Stomach (tissue), 9 donors: ENCODE data around the gene KMT2E. TPM values are rescaled to one million over a fixed set of nuclear protein-coding genes. Genes with fewer than 3 reads are reported as not detected.

ENCODE experiments used
- DNase-seq, 2 donors: peaks; one replicate each; pipeline versions ENCODE4 v3.0.0 to v3.0.0-alpha.2; 2013 to 2019
- H3K27ac ChIP-seq, 5 donors: fragments of 200-600 bp in 4 of 5; sonication (generic) in 4 of 5; one replicate each; pipeline ENCODE4 v1.5.1; 2013 to 2019; ENCODE audit warnings: mild to moderate bottlenecking in 1 of 5, moderate library complexity in 1 of 5
- H3K27me3 ChIP-seq, 3 donors: fragments of 200-600 bp; sonication (generic); one replicate each; pipeline ENCODE4 v1.5.1; 2017 to 2019; ENCODE audit warnings: mixed run types in 1 of 3
- H3K36me3 ChIP-seq, 4 donors: fragments of 200-600 bp; sonication (generic); 1 replicate in 3 of 4; 2 replicates in 1 of 4; pipeline ENCODE4 v1.5.1; 2016 to 2019
- H3K4me1 ChIP-seq, 4 donors: fragments of 200-600 bp; sonication (generic); one replicate each; pipeline ENCODE4 v1.5.1; 2016 to 2019
- H3K4me3 ChIP-seq, 4 donors: fragments of 200-600 bp; sonication (generic) in 3 of 4; one replicate each; pipeline ENCODE4 v1.5.1; 2016 to 2019; ENCODE audit warnings: mild to moderate bottlenecking in 1 of 4
- H3K9me3 ChIP-seq, 4 donors: fragments of 200-600 bp; sonication (generic); one replicate each; pipeline ENCODE4 v1.5.1; 2016 to 2019
- EP300 ChIP-seq: sonication (generic); formaldehyde crosslinking; IDR thresholded peaks from one replicate; pipeline ENCODE4 v1.6.1; 2017; ENCODE audit warnings: antibody characterized with exemption
- POLR2A ChIP-seq, 4 donors: fragments of 450-650 bp; IDR thresholded peaks; one replicate each; pipeline ENCODE4 v1.6.1; 2016; ENCODE audit warnings: antibody characterized with exemption in 4 of 4, control low read depth in 2 of 4, mild to moderate bottlenecking in 1 of 4, moderate library complexity in 1 of 4
- POLR2AphosphoS5 ChIP-seq, 3 donors: sonication (generic); formaldehyde crosslinking; IDR thresholded peaks; one replicate each; pipeline ENCODE4 v1.6.1; 2016; ENCODE audit warnings: antibody characterized with exemption in 3 of 3
- WGBS, 5 donors: extraction: QIAGEN DNeasy Blood & Tissue Kit in 3 of 5; methylation state at CpG; one replicate each; pipeline versions ENCODE4 v1.1.5 to v1.1.7; 2013 to 2018; 5-methylcytosine and 5-hydroxymethylcytosine counted together
- intact Hi-C: fragments of 100-400 bp; cut with DNase I; formaldehyde crosslinking; loops from one replicate; pipeline ENCODE4 v1.15.1; 2023; ENCODE audit warnings: low total_unique reads
- polyA plus RNA-seq, 3 donors: library from polyadenylated mRNA; stranded (reverse); fragments of 200-250 nt; gene quantifications; one replicate each; pipeline ENCODE4 v1.2.3, GENCODE V29; 2013
- total RNA-seq, 5 donors: library from RNA; depleted of rRNA; stranded (reverse); fragments of >200 nt; gene quantifications; one replicate each; pipeline versions ENCODE4 v1.1.0 to v1.2.3, GENCODE V29; 2014 to 2016
- TF ChIP-seq, protein P1 (sequence below), 7 experiments: fragments of 450-650 bp in 4 of 7; fragments of 200-600 bp in 3 of 7; sonication (generic) in 3 of 7; IDR thresholded peaks; one replicate each; pipeline ENCODE4 v1.5.1; 2016 to 2019; ENCODE audit warnings: antibody characterized with exemption in 7 of 7, control low read depth in 2 of 7, mild to moderate bottlenecking in 1 of 7
- donor health status: healthy with polysubstance abuse.
- donor health status: Bipolar disorder and iron deficiency.
- donor health status: healthy.

Gene KMT2E
- total and polyA plus RNA-seq, 8 donors, result 9.4 to 330 (median 67.7) TPM

DNA sequence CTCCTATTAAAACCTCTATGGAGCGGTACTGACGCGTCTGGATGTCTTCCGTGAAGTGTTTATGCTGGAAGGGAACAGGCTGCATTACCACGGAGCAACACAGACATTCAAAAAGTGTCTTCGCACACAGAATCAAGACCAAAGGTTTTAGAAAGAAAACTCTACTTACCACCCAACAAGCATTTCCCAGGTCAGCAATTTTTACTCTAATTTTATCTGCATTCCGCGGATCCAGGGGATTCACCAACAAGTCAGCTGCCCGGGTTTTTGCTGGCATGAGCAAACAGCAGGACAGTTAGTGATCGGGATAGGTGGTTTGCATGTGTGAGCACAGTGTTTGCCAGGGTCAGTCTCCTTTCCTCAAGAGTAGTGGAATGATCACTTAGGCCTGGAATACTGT lies 118.8 kb downstream of the KMT2E start:
- Histone ChIP-seq H3K4me1 (peaks cover 0 to 9% (median 4%) of the 10 kb centered on the region in 4 donors), H3K9me3 (no peaks in the 10 kb centered on the region), H3K27me3 (no peaks in the 10 kb centered on the region), H3K36me3 (peaks cover 16 to 77% (median 31%) of the 10 kb centered on the region in 4 donors), H3K27ac (no peak overlapping the region), H3K4me3 (no peak overlapping the region)
- DNase-seq, result no peak
- intact Hi-C loops, result no loop called here
- TF ChIP-seq, protein P1, sequence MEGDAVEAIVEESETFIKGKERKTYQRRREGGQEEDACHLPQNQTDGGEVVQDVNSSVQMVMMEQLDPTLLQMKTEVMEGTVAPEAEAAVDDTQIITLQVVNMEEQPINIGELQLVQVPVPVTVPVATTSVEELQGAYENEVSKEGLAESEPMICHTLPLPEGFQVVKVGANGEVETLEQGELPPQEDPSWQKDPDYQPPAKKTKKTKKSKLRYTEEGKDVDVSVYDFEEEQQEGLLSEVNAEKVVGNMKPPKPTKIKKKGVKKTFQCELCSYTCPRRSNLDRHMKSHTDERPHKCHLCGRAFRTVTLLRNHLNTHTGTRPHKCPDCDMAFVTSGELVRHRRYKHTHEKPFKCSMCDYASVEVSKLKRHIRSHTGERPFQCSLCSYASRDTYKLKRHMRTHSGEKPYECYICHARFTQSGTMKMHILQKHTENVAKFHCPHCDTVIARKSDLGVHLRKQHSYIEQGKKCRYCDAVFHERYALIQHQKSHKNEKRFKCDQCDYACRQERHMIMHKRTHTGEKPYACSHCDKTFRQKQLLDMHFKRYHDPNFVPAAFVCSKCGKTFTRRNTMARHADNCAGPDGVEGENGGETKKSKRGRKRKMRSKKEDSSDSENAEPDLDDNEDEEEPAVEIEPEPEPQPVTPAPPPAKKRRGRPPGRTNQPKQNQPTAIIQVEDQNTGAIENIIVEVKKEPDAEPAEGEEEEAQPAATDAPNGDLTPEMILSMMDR (IDR thresholded peaks at IDR 0.05), result no peak
- no peak for TF ChIP-seq POLR2AphosphoS5 (IDR thresholded peaks at IDR 0.05)
- no peak for TF ChIP-seq EP300
- TF ChIP-seq POLR2A (IDR thresholded peaks at IDR 0.05), result no peak
- WGBS, 5 donors, result 90 to 97% (median 93%) methylated on average over 10 of the region's 10 CpGs

DNA sequence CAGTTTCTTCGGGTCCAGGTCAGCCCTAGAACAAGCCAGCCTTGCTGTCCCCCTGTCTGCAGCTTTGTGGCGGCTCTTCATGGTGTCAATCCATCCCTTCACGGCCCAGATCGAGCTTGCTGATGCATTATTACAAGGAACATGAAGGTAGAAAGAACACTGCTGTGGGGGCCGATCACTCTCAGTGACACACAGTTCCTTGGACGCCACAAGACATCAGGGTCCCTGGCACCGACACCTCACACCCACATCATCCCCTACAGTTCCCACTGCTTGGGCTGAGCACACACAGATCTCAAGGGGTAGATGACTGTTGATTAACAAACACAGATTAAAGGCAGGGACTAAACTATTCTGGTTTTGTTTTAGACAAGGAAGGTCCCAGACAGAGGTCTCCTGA lies 119.4 kb downstream of the KMT2E start:
- DNase-seq, result no peak
- no peaks in the 10 kb centered on the region for H3K9me3 ChIP-seq
- intact Hi-C loops, result no loop called here
- peaks cover 16 to 77% (median 35%) of the 10 kb centered on the region in 4 donors for H3K36me3 ChIP-seq
- H3K4me1 ChIP-seq, result peaks cover 0 to 9% (median 4%) of the 10 kb centered on the region in 4 donors
- H3K27ac ChIP-seq, result no peak overlapping the region
- H3K4me3 ChIP-seq, result no peak overlapping the region
- TF ChIP-seq EP300, result no peak
- TF ChIP-seq POLR2A (IDR thresholded peaks at IDR 0.05), result no peak
- no peak for TF ChIP-seq POLR2AphosphoS5 (IDR thresholded peaks at IDR 0.05)
- TF ChIP-seq, protein P1 (IDR thresholded peaks at IDR 0.05), result no peak
- 90 to 96% (median 95%) methylated on average over 7 of the region's 7 CpGs for WGBS, 5 donors
- no peaks in the 10 kb centered on the region for H3K27me3 ChIP-seq

DNA sequence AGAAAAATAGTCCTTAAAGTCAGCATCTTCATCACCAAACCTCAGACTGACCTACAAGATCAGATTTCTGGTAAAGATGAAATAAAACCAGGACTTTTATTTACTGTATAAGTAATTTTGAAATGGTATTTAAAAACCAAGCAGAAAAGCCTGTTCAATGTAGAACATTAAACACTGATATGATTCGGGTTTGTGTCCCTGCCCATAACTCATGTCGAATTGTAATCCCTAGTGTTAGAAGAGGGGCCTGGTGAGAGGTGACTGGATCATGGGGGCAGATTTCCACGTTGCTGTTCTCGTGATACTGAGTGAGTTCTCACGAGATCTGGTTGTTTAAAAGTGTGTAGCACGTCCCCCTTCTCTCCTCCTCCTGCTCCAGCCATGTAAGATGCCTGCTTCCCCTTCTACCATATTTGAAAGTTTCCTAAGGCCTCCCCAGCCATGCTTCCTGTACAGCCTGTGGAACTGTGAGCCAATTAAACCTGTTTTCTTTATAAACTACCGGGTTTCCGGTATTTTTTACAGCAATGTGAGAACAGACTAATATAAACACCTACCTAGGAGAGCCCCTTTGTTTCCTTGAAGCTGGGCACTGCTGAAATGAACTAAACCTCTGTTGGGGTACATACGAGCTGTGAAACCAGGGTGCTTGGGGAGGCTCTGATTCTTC lies 120.1 kb downstream of the KMT2E start:
- H3K27ac ChIP-seq, result no peak overlapping the region
- TF ChIP-seq POLR2A (IDR thresholded peaks at IDR 0.05) (no peak), EP300 (no peak), POLR2AphosphoS5 (IDR thresholded peaks at IDR 0.05) (no peak)
- TF ChIP-seq, protein P1 (IDR thresholded peaks at IDR 0.05), result no peak

DNA sequence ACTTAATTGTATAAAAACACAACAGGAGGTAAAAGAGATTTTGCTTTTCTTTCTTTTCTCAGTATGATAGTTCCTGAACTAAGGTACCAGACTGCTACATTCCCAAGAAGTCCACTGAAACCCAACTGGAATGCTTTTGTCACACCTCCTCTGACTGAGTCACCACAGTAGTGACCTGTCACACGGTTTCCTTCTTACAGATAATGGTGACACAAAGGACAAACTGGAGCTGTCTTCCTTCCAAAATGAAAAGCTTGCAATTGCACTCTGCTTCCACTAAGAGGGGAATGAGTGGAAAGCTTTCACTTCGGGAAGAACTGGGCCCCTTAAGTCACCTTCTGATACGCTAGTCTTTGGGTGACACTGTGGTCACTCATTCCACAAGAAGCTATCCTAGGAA lies 122.2 kb downstream of the KMT2E start:
- H3K9me3 ChIP-seq, result no peaks in the 10 kb centered on the region

More for the DNA sequence above, 120.1 kb downstream of the KMT2E start:
- intact Hi-C loops, result no loop called here
- peaks cover 0 to 9% (median 4%) of the 10 kb centered on the region in 4 donors for H3K4me1 ChIP-seq
- H3K36me3 ChIP-seq, result peaks cover 16 to 78% (median 43%) of the 10 kb centered on the region in 4 donors
- no peak for DNase-seq
- H3K4me3 ChIP-seq, result no peak overlapping the region
- no peaks in the 10 kb centered on the region for H3K27me3 ChIP-seq
- no peaks in the 10 kb centered on the region for H3K9me3 ChIP-seq
- WGBS, 5 donors, result 74 to 83% (median 77%) methylated on average over 9 of the region's 9 CpGs

More for the DNA sequence above, 122.2 kb downstream of the KMT2E start:
- H3K27me3 ChIP-seq, result no peaks in the 10 kb centered on the region
- WGBS, 5 donors, result 71 to 79% (median 75%) methylated on average over 3 of the region's 3 CpGs
- H3K27ac ChIP-seq, result no peak overlapping the region
- peaks cover 16 to 78% (median 53%) of the 10 kb centered on the region in 4 donors for H3K36me3 ChIP-seq
- TF ChIP-seq POLR2A (IDR thresholded peaks at IDR 0.05) (no peak), EP300 (no peak), POLR2AphosphoS5 (IDR thresholded peaks at IDR 0.05) (no peak)
- TF ChIP-seq, protein P1 (IDR thresholded peaks at IDR 0.05), result no peak
- no peak overlapping the region for H3K4me3 ChIP-seq
- intact Hi-C loops, result no loop called here
- peaks cover 0 to 13% (median 5%) of the 10 kb centered on the region in 4 donors for H3K4me1 ChIP-seq
- DNase-seq, result no peak
